SK-N-SH treated with all-trans-retinoic acid at 6 μM for 48 hours (cell line): ENCODE data around the gene ARL4D.

Experiments
- ATAC-seq: fragments of 200-7000 bp; cut with Tn5 transposase; 3 replicates; pipeline ENCODE4 v1.9.1; 2020; ENCODE audit warnings: mild to moderate bottlenecking, moderate library complexity
- ARNTL ChIP-seq: fragments of 450-650 bp; formaldehyde crosslinking; IDR thresholded peaks from 2 replicates; pipeline ENCODE4 v1.5.0; 2020; ENCODE audit warnings: low read depth, mild to moderate bottlenecking, moderate library complexity, borderline replicate concordance
- BACH2 ChIP-seq: fragments of 250-450 bp; sonication (Bioruptor Pico); IDR thresholded peaks from 2 replicates; pipeline ENCODE4 v1.9.0; 2021; ENCODE audit warnings: mild to moderate bottlenecking, borderline replicate concordance
- CREB5 ChIP-seq: fragments of 250-450 bp; sonication (Bioruptor Pico); IDR thresholded peaks from 2 replicates; pipeline ENCODE4 v1.5.1; 2020; ENCODE audit warnings: low read depth, mild to moderate bottlenecking, moderate library complexity
- CSRNP3 ChIP-seq: fragments of 250-450 bp; sonication (Bioruptor Pico); IDR thresholded peaks from 2 replicates; pipeline ENCODE4 v1.5.1; 2021; ENCODE audit warnings: mild to moderate bottlenecking, moderate library complexity
- GLIS3 ChIP-seq: fragments of 250-450 bp; sonication (Bioruptor Pico); IDR thresholded peaks from 2 replicates; pipeline ENCODE4 v1.5.0; 2020; ENCODE audit warnings: mild to moderate bottlenecking, moderate library complexity
- PATZ1 ChIP-seq: fragments of 250-450 bp; sonication (Bioruptor Pico); IDR thresholded peaks from 2 replicates; pipeline ENCODE4 v1.8.0; 2020; ENCODE audit warnings: mild to moderate bottlenecking, moderate library complexity, borderline replicate concordance
- POU6F1 ChIP-seq: fragments of 250-450 bp; sonication (Bioruptor Pico); IDR thresholded peaks from 2 replicates; pipeline ENCODE4 v1.8.0; 2021; ENCODE audit warnings: low read depth, mild to moderate bottlenecking, moderate library complexity, borderline replicate concordance
- PPARA ChIP-seq: fragments of 250-450 bp; sonication (Bioruptor Pico); IDR thresholded peaks from 2 replicates; pipeline ENCODE4 v1.5.0; 2020; ENCODE audit warnings: mild to moderate bottlenecking, borderline replicate concordance
- RARB ChIP-seq: fragments of 250-450 bp; sonication (Bioruptor Pico); IDR thresholded peaks from 2 replicates; pipeline ENCODE4 v1.8.0; 2021; ENCODE audit warnings: mild to moderate bottlenecking, moderate library complexity
- TCF4 ChIP-seq: fragments of 250-450 bp; sonication (Bioruptor Pico); IDR thresholded peaks from 2 replicates; pipeline ENCODE4 v1.8.0; 2021; ENCODE audit warnings: mild to moderate bottlenecking, moderate library complexity, borderline replicate concordance
- TSHZ2 ChIP-seq: fragments of 250-450 bp; sonication (Bioruptor Pico); IDR thresholded peaks from 2 replicates; pipeline ENCODE4 v1.5.0; 2020; ENCODE audit warnings: mild to moderate bottlenecking, moderate library complexity
- ZC3H10 ChIP-seq: fragments of 250-450 bp; sonication (Bioruptor Pico); IDR thresholded peaks from 2 replicates; pipeline ENCODE4 v1.5.1; 2021; ENCODE audit warnings: mild to moderate bottlenecking, moderate library complexity
- ZFP30 ChIP-seq: fragments of 450-650 bp; formaldehyde crosslinking; IDR thresholded peaks from 2 replicates; pipeline ENCODE4 v1.5.0; 2022; ENCODE audit warnings: mild to moderate bottlenecking, moderate library complexity
- ZNF70 ChIP-seq: fragments of 450-650 bp; formaldehyde crosslinking; IDR thresholded peaks from 2 replicates; pipeline ENCODE4 v1.5.0; 2020; ENCODE audit warnings: mild to moderate bottlenecking, moderate library complexity
- ZNF8 ChIP-seq: fragments of 450-650 bp; formaldehyde crosslinking; IDR thresholded peaks from 2 replicates; pipeline ENCODE4 v1.5.0; 2020; ENCODE audit warnings: mild to moderate bottlenecking, moderate library complexity

The ARL4D gene

GRCh38 chr17:43382776-43383175 lies 16.0 kb upstream of the ARL4D start:
- no peak for TF ChIP-seq PATZ1 (CRISPR knock-in tag)
- no peak for TF ChIP-seq TCF4 (CRISPR knock-in tag)
- no peak for TF ChIP-seq RARB (CRISPR knock-in tag)

GRCh38 chr17:43383372-43383771 lies 15.4 kb upstream of the ARL4D start:
- no peak for ATAC-seq

More at GRCh38 chr17:43382776-43383175, 16.0 kb upstream of the ARL4D start:
- ATAC-seq, result no peak

GRCh38 chr17:43383826-43384475 lies 14.8 kb upstream of the ARL4D start:
- no peak for ATAC-seq
- TF ChIP-seq ZC3H10 (CRISPR knock-in tag), result no peak
- no peak for TF ChIP-seq RARB (CRISPR knock-in tag)
- no peak for TF ChIP-seq ZNF70
- no peak for TF ChIP-seq POU6F1 (CRISPR knock-in tag)
- no peak for TF ChIP-seq ZFP30 (CRISPR knock-in tag)
- TF ChIP-seq TSHZ2 (CRISPR knock-in tag), result no peak
- TF ChIP-seq PPARA (CRISPR knock-in tag), result no peak
- no peak for TF ChIP-seq TCF4 (CRISPR knock-in tag)
- TF ChIP-seq BACH2 (CRISPR knock-in tag), result no peak
- TF ChIP-seq CREB5, result no peak
- TF ChIP-seq CSRNP3 (CRISPR knock-in tag), result no peak
- TF ChIP-seq ARNTL (CRISPR knock-in tag), result no peak
- TF ChIP-seq, all 23 proteins: peak for 0

More at GRCh38 chr17:43383372-43383771, 15.4 kb upstream of the ARL4D start:
- TF ChIP-seq GLIS3 (CRISPR knock-in tag) (no peak), BACH2 (CRISPR knock-in tag) (no peak), PPARA (CRISPR knock-in tag) (no peak), RARB (CRISPR knock-in tag) (no peak), ZNF8 (CRISPR knock-in tag) (no peak), TSHZ2 (CRISPR knock-in tag) (no peak), PATZ1 (CRISPR knock-in tag) (no peak), ARNTL (CRISPR knock-in tag) (no peak)
